ENCODE data around the gene PIGU. TPM values are rescaled to one million over a fixed set of nuclear protein-coding genes. Genes with fewer than 3 reads are reported as not detected.

Gene PIGU
- total RNA-seq, 1 donor from 2014 or later = 46.2 TPM

- peaks cover 28% of the 10 kb centered on the region for H3K4me1 Mint-ChIP-seq (ENCODE audit: unreplicated experiment)
- no peak for DNase-seq (ENCODE audit: extremely low spot score, unreplicated experiment)
- H3K36me3 Mint-ChIP-seq = peaks cover 27% of the 10 kb centered on the region
- peak overlapping the region; percentile 89 for H3K27ac Mint-ChIP-seq
- no peaks in the 10 kb centered on the region for H3K27me3 Mint-ChIP-seq
- H3K9me3 Mint-ChIP-seq = no peaks in the 10 kb centered on the region
- peak overlapping the region; percentile 66 for H3K4me3 Mint-ChIP-seq
- TF ChIP-seq CTCF (conservative IDR thresholded peaks at IDR 0.05) = no peak
Measured at GRCh38 chr20:34579191-34579978, 97.5 kb downstream of the PIGU start.

- DNase-seq (ENCODE audit: extremely low spot score, unreplicated experiment) = peak; percentile 49
- H3K36me3 Mint-ChIP-seq = peaks cover 32% of the 10 kb centered on the region
- peak overlapping the region; percentile 89 for H3K27ac Mint-ChIP-seq
- H3K4me3 Mint-ChIP-seq = no peak overlapping the region
- no peaks in the 10 kb centered on the region for H3K27me3 Mint-ChIP-seq
- TF ChIP-seq CTCF (conservative IDR thresholded peaks at IDR 0.05) = no peak
- H3K4me1 Mint-ChIP-seq (ENCODE audit: unreplicated experiment) = peaks cover 28% of the 10 kb centered on the region
- no peaks in the 10 kb centered on the region for H3K9me3 Mint-ChIP-seq
Measured at GRCh38 chr20:34578521-34578920, 98.4 kb downstream of the PIGU start.

- Mint-ChIP-seq H3K36me3 (peaks cover 35% of the 10 kb centered on the region), H3K27me3 (no peaks in the 10 kb centered on the region), H3K9me3 (no peaks in the 10 kb centered on the region), H3K4me1 (ENCODE audit: unreplicated experiment) (peaks cover 28% of the 10 kb centered on the region), H3K4me3 (no peak overlapping the region), H3K27ac (peak overlapping the region; percentile 89)
- no peak for TF ChIP-seq CTCF (conservative IDR thresholded peaks at IDR 0.05)
- no peak for DNase-seq (ENCODE audit: extremely low spot score, unreplicated experiment)
Measured at GRCh38 chr20:34578025-34578424, 98.9 kb downstream of the PIGU start.

- DNase-seq (ENCODE audit: extremely low spot score, unreplicated experiment) = no peak
- no peaks in the 10 kb centered on the region for H3K9me3 Mint-ChIP-seq
- no peak overlapping the region for H3K27ac Mint-ChIP-seq
- peaks cover 23% of the 10 kb centered on the region for H3K4me1 Mint-ChIP-seq (ENCODE audit: unreplicated experiment)
- no peak for TF ChIP-seq CTCF (conservative IDR thresholded peaks at IDR 0.05)
- peaks cover 35% of the 10 kb centered on the region for H3K36me3 Mint-ChIP-seq
- H3K4me3 Mint-ChIP-seq = no peak overlapping the region
- no peaks in the 10 kb centered on the region for H3K27me3 Mint-ChIP-seq
Measured at GRCh38 chr20:34577061-34577460, 99.8 kb downstream of the PIGU start.

GRCh38 chr20:34575756-34576155 is 101.1 kb downstream of the PIGU start:
- no peak overlapping the region for H3K4me3 Mint-ChIP-seq
- no peaks in the 10 kb centered on the region for H3K27me3 Mint-ChIP-seq
- peaks cover 40% of the 10 kb centered on the region for H3K36me3 Mint-ChIP-seq
- H3K4me1 Mint-ChIP-seq (ENCODE audit: unreplicated experiment) = peaks cover 20% of the 10 kb centered on the region
- no peak for DNase-seq (ENCODE audit: extremely low spot score, unreplicated experiment)
- no peak overlapping the region for H3K27ac Mint-ChIP-seq
- TF ChIP-seq CTCF (conservative IDR thresholded peaks at IDR 0.05) = no peak
- H3K9me3 Mint-ChIP-seq = no peaks in the 10 kb centered on the region
